Measurements from ENCODE around the gene CD7. TPM values are rescaled to one million over a fixed set of nuclear protein-coding genes. Genes with fewer than 3 reads are reported as not detected.

The CD7 gene
- total RNA-seq, 2 experiments from 2014 or later, result 289 to 292 TPM

- Mint-ChIP-seq H3K4me3 (no peak overlapping the region), H3K27me3 (peaks cover 8% of the 10 kb centered on the region), H3K27ac (no peak overlapping the region), H3K36me3 (ENCODE audit: low read depth) (no peaks in the 10 kb centered on the region), H3K4me1 (ENCODE audit: low read depth) (peaks cover 12% of the 10 kb centered on the region), H3K9me3 (no peaks in the 10 kb centered on the region)
- DNase-seq (no peak), ATAC-seq (no peak)
- ChIA-PET POLR2A (interaction anchor here (1.1 to 1.3 kb wide), 2 partner anchors 12 to 323 kb away, joined by 3 to 4 read pairs; partner anchors contain the start of gene LRRC45), CTCF (interaction anchor here (1.0 kb wide), 1 partner anchor 13 kb away, joined by 3 read pairs; the partner anchor contains the start of gene SECTM1)
- intact Hi-C loops (cut with micrococcal nuclease), result no loop called here
- TF ChIP-seq, protein P1, sequence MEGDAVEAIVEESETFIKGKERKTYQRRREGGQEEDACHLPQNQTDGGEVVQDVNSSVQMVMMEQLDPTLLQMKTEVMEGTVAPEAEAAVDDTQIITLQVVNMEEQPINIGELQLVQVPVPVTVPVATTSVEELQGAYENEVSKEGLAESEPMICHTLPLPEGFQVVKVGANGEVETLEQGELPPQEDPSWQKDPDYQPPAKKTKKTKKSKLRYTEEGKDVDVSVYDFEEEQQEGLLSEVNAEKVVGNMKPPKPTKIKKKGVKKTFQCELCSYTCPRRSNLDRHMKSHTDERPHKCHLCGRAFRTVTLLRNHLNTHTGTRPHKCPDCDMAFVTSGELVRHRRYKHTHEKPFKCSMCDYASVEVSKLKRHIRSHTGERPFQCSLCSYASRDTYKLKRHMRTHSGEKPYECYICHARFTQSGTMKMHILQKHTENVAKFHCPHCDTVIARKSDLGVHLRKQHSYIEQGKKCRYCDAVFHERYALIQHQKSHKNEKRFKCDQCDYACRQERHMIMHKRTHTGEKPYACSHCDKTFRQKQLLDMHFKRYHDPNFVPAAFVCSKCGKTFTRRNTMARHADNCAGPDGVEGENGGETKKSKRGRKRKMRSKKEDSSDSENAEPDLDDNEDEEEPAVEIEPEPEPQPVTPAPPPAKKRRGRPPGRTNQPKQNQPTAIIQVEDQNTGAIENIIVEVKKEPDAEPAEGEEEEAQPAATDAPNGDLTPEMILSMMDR (IDR thresholded peaks at IDR 0.05), result no peak
These were observed 29.2 kb upstream of the CD7 start for GRCh38 chr17:82346342-82347300.

- POLR2A ChIA-PET, result interaction anchor here (0.5 to 1.3 kb wide), 4 partner anchors 60 to 322 kb away, joined by 3 to 4 read pairs (median 3); partner anchors contain the start of gene LRRC45
- Mint-ChIP-seq H3K27me3 (peaks cover 8% of the 10 kb centered on the region), H3K36me3 (ENCODE audit: low read depth) (no peaks in the 10 kb centered on the region), H3K4me1 (ENCODE audit: low read depth) (peaks cover 9% of the 10 kb centered on the region), H3K4me3 (no peak overlapping the region), H3K9me3 (peaks cover 3% of the 10 kb centered on the region), H3K27ac (no peak overlapping the region)
- no peak for ATAC-seq
- CTCF ChIA-PET, result interaction anchor here (2.3 kb wide), 1 partner anchor 24 kb away, joined by 13 read pairs; no protein-coding TSS in a partner anchor
- intact Hi-C loops (cut with micrococcal nuclease), result no loop called here
- TF ChIP-seq, protein P1 (IDR thresholded peaks at IDR 0.05), result no peak
- DNase-seq, result no peak
These were observed 28.0 kb upstream of the CD7 start for GRCh38 chr17:82345151-82345976.

- POLR2A ChIA-PET, result interaction anchor here (1.0 to 1.2 kb wide), 3 partner anchors 11 to 72 kb away, joined by 3 read pairs; partner anchors contain the start of gene SECTM1
- CTCF ChIA-PET, result interaction anchor here (2.3 kb wide), 1 partner anchor 23 kb away, joined by 13 read pairs; no protein-coding TSS in a partner anchor
- DNase-seq (no peak), ATAC-seq (no peak)
- H3K27ac Mint-ChIP-seq, result no peak overlapping the region
- H3K36me3 Mint-ChIP-seq (ENCODE audit: low read depth), result no peaks in the 10 kb centered on the region
- H3K4me1 Mint-ChIP-seq (ENCODE audit: low read depth), result peaks cover 8% of the 10 kb centered on the region
- peaks cover 5% of the 10 kb centered on the region for H3K27me3 Mint-ChIP-seq
- H3K9me3 Mint-ChIP-seq, result peaks cover 3% of the 10 kb centered on the region
- TF ChIP-seq, protein P1 (IDR thresholded peaks at IDR 0.05), result no peak
- intact Hi-C loops (cut with micrococcal nuclease), result no loop called here
- H3K4me3 Mint-ChIP-seq, result no peak overlapping the region
These were observed 26.9 kb upstream of the CD7 start for GRCh38 chr17:82344175-82344907.

GRCh38 chr17:82343560-82343959 is 26.2 kb upstream of the CD7 start:
- Mint-ChIP-seq H3K27ac (no peak overlapping the region), H3K9me3 (peaks cover 3% of the 10 kb centered on the region), H3K4me1 (ENCODE audit: low read depth) (peaks cover 14% of the 10 kb centered on the region), H3K36me3 (ENCODE audit: low read depth) (no peaks in the 10 kb centered on the region), H3K27me3 (peaks cover 5% of the 10 kb centered on the region), H3K4me3 (no peak overlapping the region)
- ATAC-seq, result no peak
- TF ChIP-seq, protein P1 (IDR thresholded peaks at IDR 0.05), result no peak
- POLR2A ChIA-PET, result interaction anchor here (1.2 kb wide), 1 partner anchor 10 kb away, joined by 3 read pairs; the partner anchor contains the start of gene SECTM1
- intact Hi-C loops (cut with micrococcal nuclease), result no loop called here
- no peak for DNase-seq
- CTCF ChIA-PET, result interaction anchor here (2.3 kb wide), 1 partner anchor 22 kb away, joined by 13 read pairs; no protein-coding TSS in a partner anchor
